Thyroid gland (tissue), 4 donors: Measurements from ENCODE around the gene ARHGEF5. TPM values are rescaled to one million over a fixed set of nuclear protein-coding genes. Genes with fewer than 3 reads are reported as not detected.

Experiments used
- DNase-seq, 2 donors: peaks; one replicate each; pipeline ENCODE4 v3.0.0-alpha.2; 2019
- H3K27ac ChIP-seq, 3 donors: fragments of 200-600 bp; sonication (generic); 1 replicate in 2 of 3; 2 replicates in 1 of 3; pipeline ENCODE4 v1.5.1; 2016 to 2019; ENCODE audit warnings: mild to moderate bottlenecking in 1 of 3, moderate library complexity in 1 of 3
- H3K27me3 ChIP-seq: fragments of 200-600 bp; sonication (generic); one replicate; pipeline ENCODE4 v1.5.1; 2019
- H3K36me3 ChIP-seq, 2 donors: fragments of 200-600 bp; sonication (generic); one replicate each; pipeline ENCODE4 v1.5.1; 2016 to 2019
- H3K4me1 ChIP-seq, 2 donors: fragments of 200-600 bp; sonication (generic); one replicate each; pipeline ENCODE4 v1.5.1; 2017 to 2019
- H3K4me3 ChIP-seq, 3 donors: fragments of 200-600 bp; sonication (generic); replicated peaks in 1 of 3; 1 replicate in 2 of 3; 2 replicates in 1 of 3; pipeline ENCODE4 v1.5.1; 2016; ENCODE audit warnings: mild to moderate bottlenecking in 1 of 3
- H3K9me3 ChIP-seq: fragments of 200-600 bp; sonication (generic); one replicate; pipeline ENCODE4 v1.5.1; 2017
- CTCF ChIP-seq, 6 experiments: fragments of 200-600 bp in 3 of 6; fragments of 450-650 bp in 3 of 6; sonication (generic) in 3 of 6; IDR thresholded peaks; one replicate each; pipeline ENCODE4 v1.5.1; 2016 to 2019; ENCODE audit warnings: antibody characterized with exemption in 6 of 6, mild to moderate bottlenecking in 2 of 6, inconsistent platforms in 1 of 6, moderate library complexity in 1 of 6
- POLR2A ChIP-seq, 2 donors: fragments of 450-650 bp; IDR thresholded peaks; one replicate each; pipeline ENCODE4 v1.6.1; 2017; ENCODE audit warnings: antibody characterized with exemption in 2 of 2, mild to moderate bottlenecking in 2 of 2, moderate library complexity in 1 of 2
- WGBS, 2 donors: methylation state at CpG; one replicate each; pipeline ENCODE4 v1.1.5; 2017; 5-methylcytosine and 5-hydroxymethylcytosine counted together
- intact Hi-C: fragments of 100-400 bp; cut with DNase I; formaldehyde crosslinking; loops from one replicate; pipeline ENCODE4 v1.15.1; 2023
- total RNA-seq, 4 donors: library from RNA; depleted of rRNA; stranded (reverse); fragments of >200 nt; gene quantifications; one replicate each; pipeline ENCODE4 v1.2.3, GENCODE V29; 2016

ARHGEF5 gene
- total RNA-seq, 4 donors from 2014 or later = 47.8 to 104 (median 71.4) TPM

GRCh38 chr7:144404946-144405345 lies 49.7 kb downstream of the ARHGEF5 start:
- DNase-seq = no peak
- Histone ChIP-seq H3K27ac (no peak overlapping the region), H3K36me3 (no peaks in the 10 kb centered on the region), H3K9me3 (no peaks in the 10 kb centered on the region), H3K4me1 (no peaks in the 10 kb centered on the region), H3K27me3 (no peaks in the 10 kb centered on the region), H3K4me3 (no peak overlapping the region)
- TF ChIP-seq POLR2A (IDR thresholded peaks at IDR 0.05) (no peak), CTCF (IDR thresholded peaks at IDR 0.05) (no peak)
- intact Hi-C loops = no loop called here
- WGBS, 2 donors = 91 to 95% methylated on average over 4 of the region's 4 CpGs

GRCh38 chr7:144407266-144407931 lies 52.2 kb downstream of the ARHGEF5 start:
- 61 to 74% methylated on average over 12 of the region's 12 CpGs for WGBS, 2 donors
- TF ChIP-seq CTCF (IDR thresholded peaks at IDR 0.05) = no peak
- no peak for TF ChIP-seq POLR2A (IDR thresholded peaks at IDR 0.05)
- Histone ChIP-seq H3K27ac (no peak overlapping the region), H3K9me3 (no peaks in the 10 kb centered on the region), H3K27me3 (no peaks in the 10 kb centered on the region), H3K4me3 (no peak overlapping the region), H3K36me3 (no peaks in the 10 kb centered on the region), H3K4me1 (no peaks in the 10 kb centered on the region)
- intact Hi-C loops = no loop called here
- DNase-seq = no peak

- TF ChIP-seq POLR2A (IDR thresholded peaks at IDR 0.05) = no peak
- no peak for TF ChIP-seq CTCF (IDR thresholded peaks at IDR 0.05)
- intact Hi-C loops = no loop called here
- no peaks in the 10 kb centered on the region for H3K9me3 ChIP-seq
- H3K4me1 ChIP-seq = no peaks in the 10 kb centered on the region
- 75 to 76% methylated on average over 3 of the region's 3 CpGs for WGBS, 2 donors
- no peak for DNase-seq
- H3K36me3 ChIP-seq = no peaks in the 10 kb centered on the region
- H3K27me3 ChIP-seq = no peaks in the 10 kb centered on the region
- H3K4me3 ChIP-seq = no peak overlapping the region
- no peak overlapping the region for H3K27ac ChIP-seq
Observed at GRCh38 chr7:144408121-144408520, 52.9 kb downstream of the ARHGEF5 start.

- TF ChIP-seq CTCF (IDR thresholded peaks at IDR 0.05) (no peak), POLR2A (IDR thresholded peaks at IDR 0.05) (no peak)
- H3K27me3 ChIP-seq = no peaks in the 10 kb centered on the region
- 50 to 51% methylated on average over 4 of the region's 4 CpGs for WGBS, 2 donors
- H3K4me1 ChIP-seq = no peaks in the 10 kb centered on the region
- intact Hi-C loops = no loop called here
- no peak overlapping the region for H3K4me3 ChIP-seq
- H3K27ac ChIP-seq = no peak overlapping the region
- H3K36me3 ChIP-seq = no peaks in the 10 kb centered on the region
- DNase-seq = no peak
- no peaks in the 10 kb centered on the region for H3K9me3 ChIP-seq
Observed at GRCh38 chr7:144410441-144410840, 55.2 kb downstream of the ARHGEF5 start.

GRCh38 chr7:144414815-144415214 lies 59.6 kb downstream of the ARHGEF5 start:
- intact Hi-C loops = no loop called here
- no peak overlapping the region for H3K27ac ChIP-seq
- H3K27me3 ChIP-seq = no peaks in the 10 kb centered on the region
- H3K4me1 ChIP-seq = no peaks in the 10 kb centered on the region
- WGBS, 2 donors = 64% methylated on average over 3 of the region's 3 CpGs
- no peak for DNase-seq
- H3K4me3 ChIP-seq = no peak overlapping the region
- H3K9me3 ChIP-seq = no peaks in the 10 kb centered on the region
- no peak for TF ChIP-seq CTCF (IDR thresholded peaks at IDR 0.05)
- TF ChIP-seq POLR2A (IDR thresholded peaks at IDR 0.05) = no peak
- H3K36me3 ChIP-seq = no peaks in the 10 kb centered on the region
